Aorta (tissue), 5 donors: ENCODE data around the gene CNTNAP4. TPM values are rescaled to one million over a fixed set of nuclear protein-coding genes. Genes with fewer than 3 reads are reported as not detected.

Source experiments
- ATAC-seq: fragments of 200-7000 bp; cut with Tn5 transposase; one replicate; pipeline ENCODE4 v1.9.1; 2022; ENCODE audit warnings: moderate library complexity; ENCODE audit not compliant: low FRiP score
- DNase-seq, 2 donors: peaks; one replicate each; pipeline ENCODE4 v3.0.0-alpha.2; 2020
- H3K27ac ChIP-seq, 2 donors: one replicate each; pipeline ENCODE4 v1.5.1; 2013; ENCODE audit warnings: low read length in 2 of 2, mild to moderate bottlenecking in 2 of 2, moderate library complexity in 2 of 2, control low read depth in 1 of 2, inconsistent platforms in 1 of 2, low read depth in 1 of 2
- H3K27me3 ChIP-seq, 2 donors: one replicate each; pipeline ENCODE4 v1.6.1; 2013; ENCODE audit warnings: control low read depth in 1 of 2, low read length in 1 of 2, mild to moderate bottlenecking in 1 of 2, moderate library complexity in 1 of 2; ENCODE audit not compliant: insufficient read depth in 2 of 2, control insufficient read depth in 1 of 2
- H3K36me3 ChIP-seq, 2 donors: one replicate each; pipeline ENCODE4 v1.6.1; 2013; ENCODE audit warnings: control low read depth in 1 of 2, low read length in 1 of 2, mild to moderate bottlenecking in 1 of 2; ENCODE audit not compliant: insufficient read depth in 2 of 2, control insufficient read depth in 1 of 2
- H3K4me1 ChIP-seq, 2 donors: one replicate each; pipeline ENCODE4 v1.6.1; 2013; ENCODE audit warnings: low read length in 2 of 2, control low read depth in 1 of 2, mild to moderate bottlenecking in 1 of 2, moderate library complexity in 1 of 2; ENCODE audit not compliant: insufficient read depth in 2 of 2, control insufficient read depth in 1 of 2
- H3K4me3 ChIP-seq, 2 donors: one replicate each; pipeline ENCODE4 v1.5.1; 2013; ENCODE audit warnings: low read length in 2 of 2, control low read depth in 1 of 2, mild to moderate bottlenecking in 1 of 2
- H3K9me3 ChIP-seq: one replicate; pipeline ENCODE4 v1.6.1; 2013; ENCODE audit warnings: mild to moderate bottlenecking, low read length; ENCODE audit not compliant: control insufficient read depth
- WGBS, 2 donors: extraction: QIAGEN DNeasy Blood & Tissue Kit; methylation state at CpG; one replicate each; pipeline ENCODE4 v1.1.7; 2013; 5-methylcytosine and 5-hydroxymethylcytosine counted together
- intact Hi-C, 2 donors: fragments of 100-400 bp; cut with DNase I; formaldehyde crosslinking; loops; one replicate each; pipeline versions ENCODE4 v1.14.2 to v1.15.0; 2022
- polyA plus RNA-seq, 2 donors: library from polyadenylated mRNA; stranded (reverse); fragments of 200-250 nt; gene quantifications; one replicate each; pipeline ENCODE4 v1.2.3, GENCODE V29; 2013
- total RNA-seq, 2 donors: library from RNA; stranded (reverse); fragmentation: NEBNext Ultra II Directional; extraction: Animal tissue kit (Norgen Biotek cat#: 25700); gene quantifications; one replicate each; pipeline ENCODE4 v1.2.1, GENCODE V29; 2021
- donor health status: healthy with polysubstance abuse.
- donor health status: Bipolar disorder and iron deficiency.
- donor health status: DM: no; HTN: no; CAD: no.
- donor health status: DM: no; HTN: no; CAD: no.
- donor health status: DM: yes; HTN: yes; CAD: no.

Gene CNTNAP4
- total and polyA plus RNA-seq, 4 donors = not detected

DNA sequence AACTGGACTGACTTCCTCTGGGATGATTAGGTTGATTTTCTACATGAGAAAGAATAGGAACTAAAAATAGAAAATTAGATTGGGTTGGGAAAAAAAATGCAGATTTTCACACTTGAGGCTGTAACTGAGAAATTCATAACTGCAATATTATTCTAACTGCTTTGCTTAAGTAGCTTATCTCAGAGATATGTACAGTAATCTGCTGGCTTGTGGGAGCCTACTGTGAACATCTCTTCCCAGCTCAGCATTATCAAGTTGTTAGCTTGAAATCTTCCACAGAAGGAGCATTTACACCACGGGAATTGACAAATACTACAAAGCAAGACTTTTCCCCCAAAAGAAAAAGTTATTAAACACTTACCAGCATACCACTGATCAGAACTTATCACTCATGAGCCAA lies 58.9 kb downstream of the CNTNAP4 start:
- ATAC-seq = no peak
- no peaks in the 10 kb centered on the region for H3K9me3 ChIP-seq
- DNase-seq = no peak
- no peak overlapping the region for H3K27ac ChIP-seq
- WGBS, 2 donors = 62 to 65% methylated on average over 1 of the region's 1 CpG
- no peaks in the 10 kb centered on the region for H3K36me3 ChIP-seq
- H3K27me3 ChIP-seq = no peaks in the 10 kb centered on the region
- no peaks in the 10 kb centered on the region for H3K4me1 ChIP-seq
- intact Hi-C loops = no loop called here
- no peak overlapping the region for H3K4me3 ChIP-seq

DNA sequence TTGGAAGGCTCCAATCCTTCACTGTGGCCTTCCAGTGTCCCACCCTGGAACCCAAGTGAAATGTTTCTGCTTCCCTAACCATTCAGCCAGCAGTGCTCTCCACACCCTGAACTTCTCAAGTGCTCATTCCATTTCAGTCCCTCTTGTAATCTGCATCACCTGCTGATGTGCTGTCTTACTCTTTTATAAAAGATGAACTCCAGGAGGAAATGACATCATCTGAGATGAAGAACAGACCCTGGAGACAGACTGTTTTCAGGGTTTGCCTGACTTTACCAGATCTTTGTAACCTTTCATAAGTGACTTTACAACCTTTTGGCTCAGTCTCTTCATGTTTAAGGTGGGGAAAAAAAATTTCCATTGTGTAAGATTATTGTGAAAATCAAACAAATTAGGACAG lies 61.3 kb downstream of the CNTNAP4 start:
- DNase-seq (no peak), ATAC-seq (no peak)
- Histone ChIP-seq H3K4me1 (no peaks in the 10 kb centered on the region), H3K36me3 (no peaks in the 10 kb centered on the region), H3K4me3 (no peak overlapping the region), H3K27me3 (no peaks in the 10 kb centered on the region), H3K9me3 (no peaks in the 10 kb centered on the region), H3K27ac (peak overlapping the region in 1 of 2 donors; percentile 25)
- intact Hi-C loops = no loop called here

DNA sequence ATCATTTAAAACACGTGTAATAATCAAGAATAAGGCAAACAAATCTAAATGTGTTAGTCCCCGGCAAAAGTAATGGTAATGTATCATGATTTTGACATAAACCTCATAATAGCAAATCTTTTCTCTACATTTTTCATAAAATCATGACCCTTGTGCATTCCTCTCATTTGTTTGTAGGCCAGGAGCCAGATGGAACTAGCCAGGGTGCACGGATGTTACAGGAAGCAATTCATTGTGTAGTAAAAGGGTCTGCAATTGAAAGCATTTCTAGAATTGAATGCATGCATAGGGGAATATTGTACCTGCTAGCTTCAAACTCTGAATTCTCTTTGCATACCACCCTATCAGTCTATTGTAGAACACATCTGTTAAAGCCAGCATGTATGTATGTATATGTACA lies 66.6 kb downstream of the CNTNAP4 start:
- Histone ChIP-seq H3K27me3 (no peaks in the 10 kb centered on the region), H3K4me3 (no peak overlapping the region), H3K4me1 (no peaks in the 10 kb centered on the region), H3K36me3 (no peaks in the 10 kb centered on the region), H3K27ac (no peak overlapping the region), H3K9me3 (no peaks in the 10 kb centered on the region)
- ATAC-seq (no peak), DNase-seq (no peak)
- intact Hi-C loops = no loop called here
- 12 to 25% methylated on average over 3 of the region's 3 CpGs for WGBS, 2 donors

DNA sequence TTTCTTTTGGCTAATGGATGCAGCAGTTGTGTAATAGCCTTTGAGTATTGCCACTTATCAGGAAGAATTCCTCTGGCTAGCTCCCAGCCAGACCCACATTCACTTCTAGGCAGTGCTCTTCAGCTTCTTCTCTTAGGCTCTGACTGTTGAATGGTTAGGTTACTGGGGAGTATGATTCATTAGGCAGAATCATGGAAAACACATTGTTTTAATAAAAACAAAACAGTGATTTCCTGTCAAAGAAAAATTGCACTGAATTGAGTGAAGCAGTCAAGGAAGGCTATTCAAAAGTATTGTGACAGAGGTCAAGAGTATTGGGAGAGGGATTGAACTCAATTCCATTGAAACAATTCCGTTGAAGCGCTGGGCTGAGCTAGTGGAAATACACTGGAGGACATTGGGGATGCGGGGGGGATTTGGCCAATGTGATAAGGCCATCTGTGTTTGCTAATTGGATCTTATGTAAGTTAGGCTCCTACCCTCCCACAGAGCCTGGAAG lies 68.0 kb downstream of the CNTNAP4 start:
- H3K27me3 ChIP-seq = no peaks in the 10 kb centered on the region
- H3K4me3 ChIP-seq = no peak overlapping the region
- no peak overlapping the region for H3K27ac ChIP-seq
- DNase-seq (peak in 1 of 2 donors; percentile 60), ATAC-seq (peak; percentile 90)
- 62 to 77% methylated on average over 3 of the region's 3 CpGs for WGBS, 2 donors
- peaks cover 1% of the 10 kb centered on the region for H3K9me3 ChIP-seq
- H3K36me3 ChIP-seq = no peaks in the 10 kb centered on the region
- H3K4me1 ChIP-seq = no peaks in the 10 kb centered on the region
- intact Hi-C loops = no loop called here

DNA sequence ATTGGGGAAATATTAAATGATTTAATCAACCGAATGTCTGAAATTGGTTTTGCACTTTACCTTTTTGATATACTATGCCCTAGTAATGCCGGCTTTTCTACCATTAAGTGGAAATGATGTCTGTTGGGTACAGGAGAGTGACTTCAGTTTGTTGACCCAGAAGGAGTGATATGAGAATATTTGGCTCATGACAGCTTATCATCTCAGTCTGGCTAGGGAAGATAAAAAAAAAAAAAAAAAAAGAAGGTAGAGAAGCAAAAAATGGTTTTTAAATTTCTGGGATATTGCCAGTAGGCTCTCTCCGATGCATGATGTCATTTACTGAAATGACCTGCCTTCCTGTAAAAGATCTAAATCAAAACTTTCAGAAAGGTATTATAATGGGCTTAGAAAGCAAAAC lies 69.0 kb downstream of the CNTNAP4 start:
- no peak for ATAC-seq
- intact Hi-C loops = no loop called here
- H3K4me1 ChIP-seq = no peaks in the 10 kb centered on the region

DNA sequence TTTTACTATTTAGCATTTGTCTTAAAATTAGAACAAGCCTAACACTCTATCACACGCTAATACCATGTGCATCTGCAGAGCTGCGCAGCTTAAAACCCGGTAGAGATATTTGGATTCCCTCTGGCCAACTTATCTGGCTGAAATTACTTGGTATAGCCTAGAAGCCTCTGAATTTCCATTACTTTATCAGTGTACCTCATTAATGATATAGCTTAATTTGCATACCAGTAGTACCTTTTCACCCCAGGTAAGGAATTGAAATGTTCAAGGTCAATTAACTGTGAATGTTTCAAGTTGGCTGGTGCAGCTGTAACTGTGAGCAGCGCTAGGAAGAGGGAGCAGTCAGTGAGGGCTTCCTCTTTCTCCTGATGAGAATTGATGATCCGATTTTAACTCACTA lies 74.2 kb downstream of the CNTNAP4 start:
- no peak for DNase-seq
- Histone ChIP-seq H3K4me3 (no peak overlapping the region), H3K9me3 (peaks cover 1% of the 10 kb centered on the region), H3K4me1 (no peaks in the 10 kb centered on the region), H3K36me3 (no peaks in the 10 kb centered on the region), H3K27ac (no peak overlapping the region), H3K27me3 (no peaks in the 10 kb centered on the region)
- no peak for ATAC-seq
- 78% methylated on average over 5 of the region's 5 CpGs for WGBS, 2 donors
- intact Hi-C loops = no loop called here

More for the DNA sequence above, 69.0 kb downstream of the CNTNAP4 start:
- H3K27ac ChIP-seq = no peak overlapping the region
- no peak for DNase-seq
- H3K9me3 ChIP-seq = peaks cover 1% of the 10 kb centered on the region
- no peaks in the 10 kb centered on the region for H3K36me3 ChIP-seq
- no peak overlapping the region for H3K4me3 ChIP-seq
- H3K27me3 ChIP-seq = no peaks in the 10 kb centered on the region
- 65 to 78% methylated on average over 3 of the region's 3 CpGs for WGBS, 2 donors

DNA sequence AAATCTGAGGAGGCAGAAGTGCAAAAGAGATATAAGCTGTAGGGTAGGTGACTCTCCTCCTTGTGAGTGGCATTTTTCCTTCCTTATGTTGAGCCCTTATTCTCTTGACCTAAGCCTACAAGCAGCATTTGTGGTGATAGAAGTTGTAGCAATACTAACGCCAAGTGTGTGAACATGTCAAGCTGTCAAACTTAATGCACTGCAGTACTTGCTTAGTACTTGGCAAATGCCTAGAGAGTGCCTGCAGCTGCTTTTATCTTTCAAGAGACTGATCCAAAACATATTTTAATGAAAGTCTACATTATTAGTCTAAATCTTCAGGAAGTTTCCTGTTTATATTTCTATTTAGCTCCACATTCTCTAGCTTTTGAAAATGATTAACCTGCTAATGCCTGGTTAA lies 83.2 kb downstream of the CNTNAP4 start:
- WGBS, 2 donors = 9 to 12% methylated on average over 1 of the region's 1 CpG
- DNase-seq (no peak), ATAC-seq (no peak)
- Histone ChIP-seq H3K36me3 (no peaks in the 10 kb centered on the region), H3K27ac (no peak overlapping the region), H3K9me3 (no peaks in the 10 kb centered on the region), H3K4me3 (no peak overlapping the region), H3K4me1 (no peaks in the 10 kb centered on the region), H3K27me3 (no peaks in the 10 kb centered on the region)
- intact Hi-C loops = no loop called here

DNA sequence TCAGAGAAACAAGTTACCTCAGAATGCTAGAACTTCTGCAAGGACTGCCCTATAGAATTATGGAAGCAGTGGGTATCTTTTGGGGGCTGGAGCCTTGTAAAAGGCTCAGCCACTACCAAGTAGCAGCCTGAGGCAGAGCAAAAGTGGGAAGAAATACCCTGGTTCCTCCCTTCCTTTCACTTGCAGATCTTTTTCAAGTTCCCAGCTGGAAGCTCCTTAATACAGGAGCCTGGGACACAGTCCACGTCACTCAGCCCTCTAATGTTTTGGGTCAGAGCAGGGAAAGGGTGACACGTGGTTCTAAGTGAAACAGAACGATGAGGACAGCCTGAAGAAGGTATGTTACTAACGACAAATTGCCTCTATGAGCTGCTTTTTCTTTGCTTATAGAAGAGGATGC lies 93.1 kb downstream of the CNTNAP4 start:
- DNase-seq (no peak), ATAC-seq (no peak)
- Histone ChIP-seq H3K4me1 (no peaks in the 10 kb centered on the region), H3K27me3 (no peaks in the 10 kb centered on the region), H3K36me3 (no peaks in the 10 kb centered on the region), H3K27ac (no peak overlapping the region), H3K9me3 (no peaks in the 10 kb centered on the region), H3K4me3 (no peak overlapping the region)
- WGBS, 2 donors = 7 to 12% methylated on average over 4 of the region's 4 CpGs
- intact Hi-C loops = no loop called here

DNA sequence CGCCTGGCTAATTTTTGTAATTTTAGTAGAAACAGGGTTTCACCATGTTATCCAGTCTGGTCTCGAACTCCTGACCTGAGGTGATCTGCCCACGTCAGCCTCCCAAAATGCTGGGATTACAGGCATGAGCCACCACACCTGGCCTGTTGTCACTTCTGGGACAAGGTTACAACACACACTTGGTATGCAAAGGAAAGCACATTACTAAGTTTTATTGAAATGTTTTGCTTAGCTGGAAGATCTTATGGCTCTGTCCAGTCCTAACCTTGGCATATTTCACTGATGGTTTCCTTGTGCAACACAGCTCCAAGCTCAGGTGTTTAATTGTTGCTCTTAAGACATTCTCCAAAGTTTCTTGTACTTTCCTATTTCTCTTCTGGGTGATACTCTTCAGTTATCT lies 94.2 kb downstream of the CNTNAP4 start:
- no peak overlapping the region for H3K27ac ChIP-seq
- H3K4me3 ChIP-seq = no peak overlapping the region
- DNase-seq (no peak), ATAC-seq (no peak)
- H3K27me3 ChIP-seq = no peaks in the 10 kb centered on the region
- no peaks in the 10 kb centered on the region for H3K9me3 ChIP-seq
- intact Hi-C loops = no loop called here
- no peaks in the 10 kb centered on the region for H3K36me3 ChIP-seq
- WGBS, 2 donors = 87 to 88% methylated on average over 3 of the region's 3 CpGs
- H3K4me1 ChIP-seq = no peaks in the 10 kb centered on the region
